HUES6 (cell line): ENCODE measurements around the gene AJM1.
"Not testable (repeated sequence)": the region's sequence is repeated elsewhere in the genome, so short reads cannot be mapped to it uniquely, and the experiment has no call there.

Experiments used
- H3K27ac ChIP-seq: 2 replicates; pipeline ENCODE4 v1.7.0; 2013; ENCODE audit warnings: low read depth, mild to moderate bottlenecking, low read length, inconsistent platforms
- H3K27me3 ChIP-seq: 2 replicates; pipeline ENCODE4 v1.6.1; 2013; ENCODE audit warnings: low read length; ENCODE audit not compliant: control insufficient read depth, insufficient read depth
- H3K36me3 ChIP-seq: 2 replicates; pipeline ENCODE4 v1.6.1; 2013; ENCODE audit warnings: low read length; ENCODE audit not compliant: control insufficient read depth, insufficient read depth
- H3K4me1 ChIP-seq: 2 replicates; pipeline ENCODE4 v1.6.1; 2013; ENCODE audit warnings: low read length; ENCODE audit not compliant: control insufficient read depth, insufficient read depth
- H3K4me3 ChIP-seq: 2 replicates; pipeline ENCODE4 v1.5.1; 2013; ENCODE audit warnings: low read depth, low read length
- H3K9ac ChIP-seq: one replicate; pipeline ENCODE4 v1.6.1; 2013; ENCODE audit warnings: mild to moderate bottlenecking, low read length
- H3K9me3 ChIP-seq: 2 replicates; pipeline ENCODE4 v1.6.1; 2013; ENCODE audit warnings: low read depth, low read length; ENCODE audit not compliant: control insufficient read depth, insufficient read depth

The AJM1 gene

DNA sequence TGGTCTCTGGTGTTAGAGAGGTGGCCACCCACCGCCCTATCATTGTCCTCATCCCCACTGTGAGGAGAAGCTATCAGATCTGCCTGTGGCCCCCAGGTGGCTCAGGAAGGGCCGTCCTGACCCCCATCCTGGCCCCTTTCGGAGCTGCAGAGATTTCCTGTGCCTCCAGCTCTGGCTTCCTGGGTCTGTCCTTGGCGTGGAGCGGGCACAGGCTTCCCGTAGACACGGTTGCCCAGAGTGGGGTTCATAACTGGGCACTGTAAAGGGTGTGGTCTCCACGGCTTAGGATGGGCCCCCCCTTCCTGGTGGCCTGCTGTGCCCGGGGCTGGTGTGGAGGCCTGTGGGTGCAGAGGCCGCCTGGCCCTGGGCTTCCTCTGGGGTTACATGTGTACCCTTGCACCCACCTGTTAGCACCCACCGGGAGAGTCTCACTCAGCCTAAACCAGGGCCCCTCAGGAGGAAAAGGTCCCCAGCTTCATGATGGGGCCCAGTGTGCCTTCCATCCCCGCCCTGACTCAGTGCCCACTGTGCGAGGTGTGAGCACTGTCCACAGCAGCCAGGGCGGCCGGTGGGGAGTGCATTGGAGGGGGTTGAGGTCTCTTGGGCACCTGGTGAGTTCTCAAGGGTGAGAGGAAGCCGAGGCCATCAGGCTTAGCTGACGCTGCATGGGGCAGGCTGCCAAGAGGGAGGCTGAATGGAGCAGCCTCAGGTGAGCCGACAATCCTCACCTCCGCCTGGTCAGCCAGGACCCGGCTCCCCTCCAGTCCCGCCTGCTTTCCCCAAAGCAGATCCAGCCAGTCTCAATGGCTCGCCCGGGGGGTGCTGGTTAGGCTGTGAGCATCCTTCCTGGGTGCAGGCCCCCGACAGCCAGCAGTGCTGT is 15.3 kb upstream of the AJM1 start:
- peaks cover 2% of the 10 kb centered on the region; the same call in 1 of the 2 replicates for H3K4me1 ChIP-seq
- H3K9me3 ChIP-seq, result no peaks in the 10 kb centered on the region
- H3K36me3 ChIP-seq, result peaks cover 86% of the 10 kb centered on the region
- H3K27ac ChIP-seq, result no peak overlapping the region
- no peak overlapping the region for H3K4me3 ChIP-seq
- no peak overlapping the region for H3K9ac ChIP-seq
- H3K27me3 ChIP-seq, result no peaks in the 10 kb centered on the region

DNA sequence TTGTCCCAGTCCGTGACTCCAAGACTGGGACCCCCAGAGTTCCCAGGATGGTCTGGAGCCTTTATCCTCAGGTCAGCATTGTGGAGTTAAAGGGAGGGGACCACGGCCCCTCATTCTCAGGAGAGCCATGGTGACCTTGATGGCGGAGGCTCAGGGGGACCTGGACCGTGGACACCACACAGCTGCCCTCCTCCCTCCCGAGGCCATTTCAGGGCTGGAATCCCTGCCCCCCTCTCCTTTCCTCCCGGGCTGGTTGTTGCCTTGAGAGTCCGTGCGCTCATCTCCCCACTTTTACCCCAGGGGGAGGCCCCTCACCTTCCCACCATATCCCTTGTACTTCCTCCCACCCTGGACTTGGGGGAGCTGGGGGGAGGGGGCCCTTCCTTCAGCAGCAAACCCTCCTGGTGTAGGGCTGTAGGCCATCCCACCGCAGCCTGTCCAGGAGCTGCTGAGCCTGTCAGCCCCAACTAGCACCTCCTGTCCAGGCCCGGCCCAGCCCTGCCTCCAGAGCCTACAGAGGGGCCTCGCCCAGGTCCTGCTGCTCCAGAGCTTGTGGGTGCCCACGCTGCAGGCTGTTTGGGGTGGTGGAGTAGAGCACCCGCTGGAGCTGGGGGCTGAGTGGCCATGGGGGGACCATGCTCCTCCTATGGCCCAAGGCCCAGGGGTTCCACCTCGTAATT is 14.3 kb upstream of the AJM1 start:
- H3K9ac ChIP-seq, result no peak overlapping the region

DNA sequence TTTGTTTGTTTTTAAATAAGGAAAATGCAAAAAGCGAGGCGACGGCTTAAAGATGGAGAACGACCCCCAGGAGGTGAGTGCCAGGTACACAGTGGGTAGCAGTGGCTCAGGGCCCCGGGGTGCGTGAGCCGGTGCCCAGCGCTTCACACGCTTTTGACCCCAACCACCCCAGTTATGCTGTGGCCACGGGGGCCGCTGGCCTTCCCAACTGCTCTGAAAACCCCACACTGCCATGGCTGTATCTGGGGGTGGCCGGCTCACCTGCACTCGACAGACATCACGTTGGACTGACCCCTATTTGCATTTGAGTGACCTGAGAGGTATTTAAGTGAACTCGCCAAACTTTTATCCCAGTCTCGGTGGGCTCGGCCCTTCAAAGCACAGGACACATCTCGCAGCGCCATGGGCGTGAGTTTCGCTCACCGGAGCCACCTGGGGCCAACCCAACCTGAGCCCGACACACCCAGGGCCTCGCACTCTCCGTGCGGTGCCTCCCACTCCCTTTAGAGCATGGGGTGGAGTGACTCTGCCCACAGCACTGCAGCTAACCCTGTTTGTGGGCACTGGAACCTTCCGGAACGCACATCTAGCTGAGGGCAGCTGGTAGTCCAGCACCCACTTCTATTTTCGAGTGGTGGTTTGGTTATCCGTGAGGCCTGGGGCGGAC is 13.7 kb upstream of the AJM1 start:
- Histone ChIP-seq H3K27me3 (no peaks in the 10 kb centered on the region), H3K27ac (no peak overlapping the region), H3K36me3 (peaks cover 90% of the 10 kb centered on the region), H3K9me3 (no peaks in the 10 kb centered on the region), H3K4me1 (no peaks in the 10 kb centered on the region; the same call in 1 of the 2 replicates), H3K4me3 (no peak overlapping the region), H3K9ac (no peak overlapping the region)

More for the DNA sequence above, 14.3 kb upstream of the AJM1 start:
- no peak overlapping the region; the same call in 1 of the 2 replicates for H3K27ac ChIP-seq
- peaks cover 2% of the 10 kb centered on the region; the same call in 1 of the 2 replicates for H3K4me1 ChIP-seq
- no peak overlapping the region for H3K4me3 ChIP-seq
- no peaks in the 10 kb centered on the region for H3K9me3 ChIP-seq
- H3K36me3 ChIP-seq, result peaks cover 95% of the 10 kb centered on the region
- no peaks in the 10 kb centered on the region for H3K27me3 ChIP-seq

DNA sequence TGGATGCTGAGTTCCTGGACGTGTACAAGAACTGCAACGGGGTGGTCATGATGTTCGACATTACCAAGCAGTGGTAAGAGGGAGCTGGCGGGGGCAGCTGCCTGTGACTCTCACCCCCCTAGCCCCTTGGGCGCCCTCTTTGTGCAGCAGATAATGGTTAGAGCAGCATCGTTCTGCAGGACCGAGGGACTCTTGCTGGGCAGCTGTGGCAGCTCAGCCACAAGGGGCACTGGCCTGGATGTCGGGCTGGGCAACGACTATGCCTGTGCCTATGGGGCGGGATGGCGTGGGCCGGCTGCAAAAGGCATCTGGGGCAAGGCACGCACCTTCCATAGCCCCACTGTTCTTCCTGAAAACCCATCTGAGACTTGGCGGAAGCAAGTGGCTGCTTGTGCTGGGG is 12.9 kb upstream of the AJM1 start:
- Histone ChIP-seq H3K4me1 (no peaks in the 10 kb centered on the region), H3K9me3 (no peaks in the 10 kb centered on the region), H3K4me3 (no peak overlapping the region), H3K36me3 (peaks cover 88% of the 10 kb centered on the region), H3K27ac (no peak overlapping the region), H3K9ac (no peak overlapping the region), H3K27me3 (no peaks in the 10 kb centered on the region)

- no peak overlapping the region for H3K4me3 ChIP-seq
- no peaks in the 10 kb centered on the region for H3K27me3 ChIP-seq
- H3K9me3 ChIP-seq, result no peaks in the 10 kb centered on the region
- H3K36me3 ChIP-seq, result peaks cover 82% of the 10 kb centered on the region
- H3K9ac ChIP-seq, result no peak overlapping the region
- no peaks in the 10 kb centered on the region for H3K4me1 ChIP-seq
- H3K27ac ChIP-seq, result no peak overlapping the region
These were observed 12.0 kb upstream of the AJM1 start for GRCh38 chr9:136829981-136830885.

DNA sequence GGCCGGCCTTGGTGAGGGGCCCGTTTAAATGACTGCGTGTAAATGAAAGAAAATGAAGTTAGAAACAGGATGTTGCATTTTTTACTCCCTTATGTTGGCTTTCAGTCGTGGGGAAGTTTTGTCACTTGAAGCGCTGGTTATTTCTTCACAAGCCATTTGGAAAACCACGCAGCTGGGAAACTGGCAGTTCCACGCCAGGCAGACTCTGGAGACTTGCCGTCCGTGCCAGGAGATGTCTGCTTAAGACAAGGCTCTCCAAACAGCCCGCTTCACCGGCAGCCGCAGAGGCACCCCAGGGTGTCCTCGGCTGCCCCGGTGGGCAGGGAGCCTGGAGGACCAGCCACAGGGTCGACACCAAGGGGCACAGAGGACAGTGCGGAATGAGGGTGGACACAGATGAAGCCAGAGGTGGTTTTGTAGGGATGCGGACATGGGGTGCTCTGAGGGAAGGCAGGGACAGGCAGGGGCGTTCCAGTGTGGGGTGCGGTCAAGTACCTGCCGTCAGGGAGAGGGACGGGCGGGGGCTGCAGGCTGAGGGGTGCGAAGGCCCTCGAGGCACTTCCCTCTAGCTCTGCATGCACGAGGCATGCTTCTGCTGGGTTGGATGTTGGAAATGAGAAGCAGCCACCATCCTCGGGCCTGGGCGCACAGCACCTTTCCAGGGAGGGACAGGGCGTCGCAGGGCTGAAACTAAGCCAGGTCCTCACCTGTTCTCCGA is 11.1 kb upstream of the AJM1 start:
- H3K36me3 ChIP-seq, result peaks cover 82% of the 10 kb centered on the region
- H3K4me1 ChIP-seq, result no peaks in the 10 kb centered on the region
- H3K27me3 ChIP-seq, result no peaks in the 10 kb centered on the region
- H3K27ac ChIP-seq, result no peak overlapping the region
- H3K9me3 ChIP-seq, result no peaks in the 10 kb centered on the region
- no peak overlapping the region for H3K4me3 ChIP-seq
- H3K9ac ChIP-seq, result no peak overlapping the region

GRCh38 chr9:136831720-136832104 is 10.6 kb upstream of the AJM1 start:
- Histone ChIP-seq H3K36me3 (peaks cover 81% of the 10 kb centered on the region), H3K27ac (no peak overlapping the region), H3K9ac (no peak overlapping the region), H3K9me3 (no peaks in the 10 kb centered on the region), H3K4me3 (no peak overlapping the region), H3K27me3 (no peaks in the 10 kb centered on the region), H3K4me1 (no peaks in the 10 kb centered on the region)

GRCh38 chr9:136832581-136832980 is 9.7 kb upstream of the AJM1 start:
- Histone ChIP-seq H3K27ac (no peak overlapping the region), H3K9ac (no peak overlapping the region), H3K4me1 (no peaks in the 10 kb centered on the region), H3K36me3 (peaks cover 75% of the 10 kb centered on the region), H3K9me3 (no peaks in the 10 kb centered on the region), H3K27me3 (no peaks in the 10 kb centered on the region), H3K4me3 (no peak overlapping the region)

DNA sequence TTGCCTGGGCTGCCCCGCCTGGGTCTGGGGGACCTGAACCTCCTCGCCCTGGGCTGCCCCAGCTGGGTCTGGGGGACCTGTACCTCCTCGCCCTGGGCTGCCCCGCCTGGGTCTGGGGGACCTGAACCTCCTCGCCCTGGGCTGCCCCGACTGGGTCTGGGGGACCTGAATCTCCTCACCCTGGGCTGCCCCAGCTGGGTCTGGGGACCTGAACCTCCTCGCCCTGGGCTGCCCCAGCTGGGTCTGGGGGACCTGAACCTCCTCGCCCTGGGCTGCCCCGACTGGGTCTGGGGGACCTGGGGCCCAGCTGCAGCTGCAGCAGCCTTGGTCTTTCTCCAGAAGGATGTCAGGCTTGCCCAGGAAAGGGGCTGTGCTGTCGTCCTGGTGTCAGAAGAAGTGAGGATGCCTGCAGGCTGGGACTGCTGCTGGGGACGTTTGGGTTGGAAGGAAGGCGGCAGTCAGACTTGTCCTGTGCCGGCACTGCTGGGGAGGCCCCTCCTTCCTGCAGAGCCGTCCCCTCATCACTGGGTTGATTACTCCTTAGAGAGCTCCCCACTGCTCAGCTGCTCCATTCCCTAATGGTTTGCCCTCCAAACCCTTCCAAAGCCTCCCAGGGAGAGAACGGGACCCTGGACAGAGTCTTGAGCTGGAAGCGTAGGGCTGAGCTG is 8.8 kb upstream of the AJM1 start:
- H3K36me3 ChIP-seq, result peaks cover 74% of the 10 kb centered on the region
- H3K27ac ChIP-seq, H3K4me3 ChIP-seq, H3K4me1 ChIP-seq, H3K9ac ChIP-seq, H3K27me3 ChIP-seq, H3K9me3 ChIP-seq: not testable (repeated sequence)
